K562 (cell line): ENCODE measurements around the gene ERN1. TPM values are rescaled to one million over a fixed set of nuclear protein-coding genes. Genes with fewer than 3 reads are reported as not detected.

Source experiments
- ATAC-seq: fragments of 200-7000 bp; cut with Tn5 transposase; 3 replicates; pipeline ENCODE4 v1.9.1; 2020; ENCODE audit warnings: moderate library complexity
- BruUV-seq: library from RNA; stranded (reverse); fragments of 400-500 nt; replicated peaks from 2 replicates; lab custom pipeline; 2021; lab: Mats Ljungman, UMichigan
- CTCF ChIA-PET: fragments of 300-600 bp; formaldehyde crosslinking; extraction: SDS; loops from one replicate; lab custom pipeline; 2021; ENCODE audit warnings: low intra/inter-chr PET ratio; lab: Yijun Ruan, JAX
- POLR2A ChIA-PET: fragments of 300-600, 350-650 bp; sonication (Branson Sonifier 250); formaldehyde crosslinking; extraction: SDS; loops from one replicate; lab custom pipeline; 2021; ENCODE audit warnings: antibody characterized with exemption, inconsistent platforms; lab: Yijun Ruan, JAX
- DNase-seq, 4 experiments: peaks; one replicate each; pipeline versions ENCODE4 v3.0.0 to v3.0.0-alpha.2; 2011 to 2018; ENCODE audit warnings: low spot score in 3 of 4, mixed read lengths in 3 of 4; ENCODE audit errors: extremely low read depth in 1 of 4
- FAIRE-seq: peaks from 2 replicates; lab custom pipeline; 2011; peaks lifted over from hg19 to GRCh38; lab: Jason Lieb, UNC
- H2AFZ ChIP-seq: 2 replicates; pipeline ENCODE4 v1.6.0; 2011; ENCODE audit warnings: low read depth, low read length, control low read depth, inconsistent platforms
- H3K27ac ChIP-seq: fragments of 200-600 bp; 3 replicates; pipeline ENCODE4 v1.8.0; 2011; ENCODE audit warnings: low read depth, mild to moderate bottlenecking, control low read depth, inconsistent platforms, low read length, moderate library complexity, mixed read lengths; ENCODE audit errors: extremely low read depth
- H3K27me3 ChIP-seq, 2 experiments: fragments of 300-600 bp in 1 of 2; 2 replicates in 1 of 2; 3 replicates in 1 of 2; pipeline versions ENCODE4 v1.6.0 to v1.8.0; 2011; ENCODE audit warnings: inconsistent platforms in 2 of 2, low read length in 2 of 2, mild to moderate bottlenecking in 1 of 2, mixed read lengths in 1 of 2, moderate library complexity in 1 of 2; ENCODE audit not compliant: control insufficient read depth in 2 of 2, insufficient read depth in 2 of 2
- H3K36me3 ChIP-seq: fragments of 300-600 bp; 3 replicates; pipeline ENCODE4 v1.8.0; 2011; ENCODE audit warnings: mild to moderate bottlenecking, low read length, inconsistent platforms; ENCODE audit not compliant: control insufficient read depth, insufficient read depth
- H3K4me1 ChIP-seq, 2 experiments: fragments of 200-600 bp in 1 of 2; replicated peaks in 1 of 2; 2 replicates in 1 of 2; 3 replicates in 1 of 2; pipeline versions ENCODE4 v1.5.1 to v1.8.0; 2011; ENCODE audit warnings: inconsistent platforms in 2 of 2, low read length in 2 of 2, mild to moderate bottlenecking in 1 of 2, mixed read lengths in 1 of 2, moderate library complexity in 1 of 2; ENCODE audit not compliant: control insufficient read depth in 2 of 2, insufficient read depth in 2 of 2
- H3K4me2 ChIP-seq: 2 replicates; pipeline ENCODE4 v1.6.1; 2011; ENCODE audit warnings: low read length, control low read depth, inconsistent platforms, mixed read lengths; ENCODE audit not compliant: insufficient read depth
- H3K4me3 ChIP-seq: fragments of 200-600 bp; sonication (generic), shearing (Covaris generic); 2 replicates; pipeline ENCODE4 v1.5.1; 2016; ENCODE audit warnings: control low read depth, inconsistent platforms
- H3K79me2 ChIP-seq: fragments of 200-600 bp; 3 replicates; pipeline ENCODE4 v1.8.0; 2011; ENCODE audit warnings: low read length, inconsistent platforms; ENCODE audit not compliant: control insufficient read depth, insufficient read depth
- H3K9ac ChIP-seq, 2 experiments: 2 replicates each; pipeline versions ENCODE4 v1.6.0 to v1.6.1; 2011; ENCODE audit warnings: low read depth in 2 of 2, low read length in 2 of 2, control low read depth in 1 of 2, inconsistent platforms in 1 of 2, mild to moderate bottlenecking in 1 of 2, mixed read lengths in 1 of 2; ENCODE audit not compliant: insufficient read depth in 1 of 2
- H3K9me1 ChIP-seq: one replicate; pipeline ENCODE4 v1.6.0; 2011; ENCODE audit warnings: inconsistent platforms, mild to moderate bottlenecking, low read length, moderate library complexity; ENCODE audit not compliant: control insufficient read depth, insufficient read depth
- H3K9me3 ChIP-seq: replicated peaks from 2 replicates; pipeline ENCODE4 v1.5.1; 2011; ENCODE audit warnings: low read depth, low read length, inconsistent platforms; ENCODE audit not compliant: control insufficient read depth, insufficient read depth
- H4K20me1 ChIP-seq: replicated peaks from 2 replicates; pipeline ENCODE4 v1.6.1; 2011; ENCODE audit warnings: low read length, inconsistent platforms, mixed read lengths; ENCODE audit not compliant: control insufficient read depth, insufficient read depth
- CEBPB ChIP-seq: fragments of 450-650 bp; IDR thresholded peaks from 2 replicates; pipeline ENCODE4 v1.6.1; 2016; ENCODE audit warnings: missing genetic modification characterization, missing compliant biosample characterization
- HES1 ChIP-seq: fragments of 450-650 bp; IDR thresholded peaks from 2 replicates; pipeline ENCODE4 v1.6.1; 2016; ENCODE audit warnings: low read depth, mild to moderate bottlenecking, moderate library complexity
- JUNB ChIP-seq: fragments of 450-650 bp; formaldehyde crosslinking; conservative IDR thresholded peaks from 2 replicates; pipeline ENCODE4 v1.4.0; 2020; ENCODE audit warnings: mild to moderate bottlenecking
- KDM2B ChIP-seq: fragments of 250-450 bp; sonication (Bioruptor Pico); IDR thresholded peaks from 2 replicates; pipeline ENCODE4 v1.8.0; 2021; ENCODE audit warnings: mild to moderate bottlenecking, moderate library complexity
- MAZ ChIP-seq, 2 experiments: fragments of 450-650 bp in 1 of 2; sonication (generic) in 1 of 2; formaldehyde crosslinking; IDR thresholded peaks in 1 of 2; conservative IDR thresholded peaks in 1 of 2; 2 replicates each; pipeline versions ENCODE4 v1.4.0 to v1.5.0; 2020; ENCODE audit warnings: mild to moderate bottlenecking in 1 of 2, missing genetic modification reagents in 1 of 2
- MEIS2 ChIP-seq: fragments of 450-650 bp; IDR thresholded peaks from 2 replicates; pipeline ENCODE4 v1.6.1; 2014; ENCODE audit warnings: mild to moderate bottlenecking; ENCODE audit not compliant: partially characterized antibody
- NR3C1 ChIP-seq: sonication (generic); formaldehyde crosslinking; IDR thresholded peaks from 2 replicates; pipeline ENCODE4 v1.8.1; 2022; ENCODE audit warnings: missing genetic modification reagents
- PTTG1 ChIP-seq: fragments of 450-650 bp; IDR thresholded peaks from 2 replicates; pipeline ENCODE4 v1.6.1; 2016; ENCODE audit warnings: low read depth, mild to moderate bottlenecking, missing genetic modification characterization, missing compliant biosample characterization
- SMARCA4 ChIP-seq: fragments of 450-650 bp; IDR thresholded peaks from 2 replicates; pipeline ENCODE4 v1.6.1; 2016
- SRSF3 ChIP-seq: fragments of 200-400 bp; formaldehyde crosslinking; IDR thresholded peaks from 2 replicates; pipeline ENCODE4 v1.6.1; 2016; ENCODE audit warnings: mild to moderate bottlenecking, low read length, moderate library complexity; ENCODE audit not compliant: insufficient read depth
- TARDBP ChIP-seq: fragments of 450-650 bp; IDR thresholded peaks from 2 replicates; pipeline ENCODE4 v1.6.1; 2016
- ZBTB49 ChIP-seq: sonication (generic); formaldehyde crosslinking; IDR thresholded peaks from 2 replicates; pipeline ENCODE4 v1.8.0; 2022; ENCODE audit warnings: missing genetic modification reagents, mild to moderate bottlenecking, borderline replicate concordance
- ZNF133 ChIP-seq: fragments of 250-450 bp; sonication (Bioruptor Pico); IDR thresholded peaks from 2 replicates; pipeline ENCODE4 v1.4.0; 2020; ENCODE audit warnings: mild to moderate bottlenecking
- ZNF316 ChIP-seq: fragments of 450-650 bp; IDR thresholded peaks from 2 replicates; pipeline ENCODE4 v1.6.1; 2016
- ZNF436 ChIP-seq: fragments of 250-450, 450-650 bp; sonication (Bioruptor Pico); formaldehyde crosslinking; IDR thresholded peaks from 2 replicates; pipeline ENCODE4 v1.7.0; 2020; ENCODE audit warnings: mild to moderate bottlenecking
- ZNF699 ChIP-seq: fragments of 250-450 bp; sonication (Bioruptor Pico); IDR thresholded peaks from 2 replicates; pipeline ENCODE4 v1.8.0; 2021; ENCODE audit warnings: mild to moderate bottlenecking, moderate library complexity; ENCODE audit not compliant: insufficient replicate concordance
- WGBS: fragments of 100-300 bp; shearing (Covaris generic); methylation state at CpG from one replicate; pipeline ENCODE4 v1.1.6; 2016; ENCODE audit warnings: low coverage, mixed read lengths; ENCODE audit not compliant: insufficient coverage; ENCODE audit errors: missing lambda C conversion rate; 5-methylcytosine and 5-hydroxymethylcytosine counted together
- in situ Hi-C: fragments of 300-500 bp; cut with MboI; formaldehyde crosslinking; loops from 4 replicates; pipeline ENCODE4 v1.15.0; 2018; ENCODE audit warnings: inconsistent platforms, mixed read lengths
- intact Hi-C: fragments of 100-400 bp; cut with micrococcal nuclease; formaldehyde crosslinking; loops from 2 replicates; pipeline ENCODE4 v1.14.2; 2022
- polyA plus RNA-seq, 8 experiments: library from polyadenylated mRNA; depleted of rRNA in 4 of 8; stranded (reverse) in 5 of 8; unstranded in 3 of 8; fragments of >200 nt; fragmentation: Nextera tagmentation in 2 of 8; fragmentation: Illumina TruSeq in 1 of 8; extraction: Ambion mirVana in 2 of 8; extraction: Trizol in 1 of 8; gene quantifications; 2 replicates each; pipeline versions ENCODE4 v1.2.1 to v1.2.3, GENCODE V29; 2011 to 2014; ENCODE audit warnings: inconsistent platforms in 1 of 8, missing spikeins in 1 of 8
- total RNA-seq, 7 experiments: library from RNA; depleted of rRNA in 6 of 7; stranded (reverse); fragments of >200 nt in 6 of 7; fragmentation: Illumina TruSeq in 2 of 7; extraction: Trizol in 2 of 7; gene quantifications; 2 replicates each; pipeline versions ENCODE4 v1.2.1 to v1.2.3, GENCODE V29; 2011 to 2021; ENCODE audit warnings: low replicate concordance in 1 of 7
- TF ChIP-seq, protein P1 (sequence below): fragments of 450-650 bp; formaldehyde crosslinking; conservative IDR thresholded peaks from 2 replicates; pipeline ENCODE4 v1.4.0; 2022; ENCODE audit warnings: mild to moderate bottlenecking, missing genetic modification characterization
- TF ChIP-seq, protein P2 (sequence below): sonication (generic); formaldehyde crosslinking; IDR thresholded peaks from 2 replicates; pipeline ENCODE4 v1.9.0; 2022; ENCODE audit warnings: mild to moderate bottlenecking, missing genetic modification reagents

ERN1 gene
- total and polyA plus RNA-seq, 9 of the 15 experiments (the other 6 are each of a cell fraction or from before 2014, with no cell fraction given) = 2.1 to 22.5 (median 7.3) TPM

DNA sequence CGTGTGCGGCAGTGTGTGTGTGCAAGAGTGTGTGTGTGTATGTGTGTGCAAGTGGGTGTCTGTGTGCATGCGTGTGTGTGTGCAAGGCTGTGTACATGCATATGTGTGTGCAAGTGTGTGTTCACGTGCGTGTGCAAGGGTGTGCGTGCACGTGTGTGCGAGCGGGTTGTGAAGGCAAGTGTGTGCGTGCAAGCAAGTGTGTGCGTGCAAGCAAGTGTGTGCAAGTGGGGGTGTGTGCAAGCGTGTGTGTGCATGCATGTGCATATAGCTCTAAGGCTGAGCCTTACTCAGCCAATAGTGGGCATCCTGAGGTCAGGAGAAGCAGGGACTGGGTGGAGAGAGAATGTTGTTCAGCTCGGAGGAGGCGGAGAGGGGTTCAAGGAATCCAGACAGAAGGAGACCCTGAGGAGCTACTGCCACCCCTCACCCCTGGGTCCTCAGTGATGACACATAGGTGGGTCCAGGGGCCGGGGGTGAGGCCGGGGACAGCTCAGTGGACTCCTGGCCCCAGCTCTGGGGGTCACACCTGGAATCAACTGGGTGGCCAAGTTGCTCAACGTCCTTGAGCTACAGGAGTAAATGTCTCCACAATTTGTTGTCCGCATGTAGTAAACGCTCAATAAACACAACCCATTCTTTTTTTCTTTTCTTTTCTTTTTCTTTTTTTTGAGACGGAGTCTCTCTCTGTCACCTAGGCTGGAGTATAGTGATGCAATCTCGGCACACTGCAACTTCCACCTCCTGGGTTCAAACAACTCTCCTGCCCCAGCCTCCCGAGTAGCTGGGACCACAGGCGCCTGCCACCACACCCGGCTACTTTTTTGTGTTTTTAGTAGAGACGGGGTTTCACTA, 130.0 kb downstream of the ERN1 start:
- no peak overlapping the region for H2AFZ ChIP-seq
- BruUV-seq = no TSS peak
- no peaks in the 10 kb centered on the region for H4K20me1 ChIP-seq
- FAIRE-seq = no peak
- CTCF ChIA-PET = no interaction called here
- H3K4me3 ChIP-seq = no peak overlapping the region
- ATAC-seq = no peak; the same call in 2 of the 3 replicates
- H3K9me3 ChIP-seq = no peaks in the 10 kb centered on the region
- POLR2A ChIA-PET = interaction anchor here (0.6 to 1.2 kb wide), 6 partner anchors 10 to 236 kb away, joined by 3 to 5 read pairs (median 3); no protein-coding TSS in a partner anchor
- H3K4me1 ChIP-seq = peaks cover 6 to 59% of the 10 kb centered on the region in 2 experiments
- H3K4me2 ChIP-seq = no peak overlapping the region
- peak in 2 of 4 experiments; percentile 6 to 8 for DNase-seq
- in situ Hi-C loops (no loop called here), intact Hi-C loops (no loop called here)
- 45% methylated on average over 23 of the region's 25 CpGs for WGBS
- peaks cover 3% of the 10 kb centered on the region; the same call in 2 of the 3 replicates for H3K79me2 ChIP-seq
- no peaks in the 10 kb centered on the region; a peak in 1 of 5 replicates for H3K27me3 ChIP-seq
- no peak overlapping the region for H3K27ac ChIP-seq
- H3K36me3 ChIP-seq = peaks cover 25% of the 10 kb centered on the region
- no peak overlapping the region for H3K9ac ChIP-seq
- no peaks in the 10 kb centered on the region for H3K9me1 ChIP-seq
- no peak for TF ChIP-seq ZNF133 (CRISPR knock-in tag)
- TF ChIP-seq CEBPB (tag) = peak; percentile 49
- TF ChIP-seq KDM2B (CRISPR knock-in tag) = no peak
- no peak for TF ChIP-seq NR3C1 (CRISPR knock-in tag)
- TF ChIP-seq, protein P1, sequence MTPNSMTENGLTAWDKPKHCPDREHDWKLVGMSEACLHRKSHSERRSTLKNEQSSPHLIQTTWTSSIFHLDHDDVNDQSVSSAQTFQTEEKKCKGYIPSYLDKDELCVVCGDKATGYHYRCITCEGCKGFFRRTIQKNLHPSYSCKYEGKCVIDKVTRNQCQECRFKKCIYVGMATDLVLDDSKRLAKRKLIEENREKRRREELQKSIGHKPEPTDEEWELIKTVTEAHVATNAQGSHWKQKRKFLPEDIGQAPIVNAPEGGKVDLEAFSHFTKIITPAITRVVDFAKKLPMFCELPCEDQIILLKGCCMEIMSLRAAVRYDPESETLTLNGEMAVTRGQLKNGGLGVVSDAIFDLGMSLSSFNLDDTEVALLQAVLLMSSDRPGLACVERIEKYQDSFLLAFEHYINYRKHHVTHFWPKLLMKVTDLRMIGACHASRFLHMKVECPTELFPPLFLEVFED (CRISPR knock-in tag) = no peak
- no peak for TF ChIP-seq JUNB (CRISPR knock-in tag)
- no peak for TF ChIP-seq ZBTB49 (CRISPR knock-in tag)
- no peak for TF ChIP-seq ZNF316
- TF ChIP-seq MAZ (CRISPR knock-in tag; conservative IDR thresholded peaks at IDR 0.05 in 1 of 2, IDR thresholded peaks at IDR 0.05 in 1 of 2) = no peak
- TF ChIP-seq PTTG1 (tag) = no peak
- TF ChIP-seq ZNF699 (CRISPR knock-in tag) = no peak
- TF ChIP-seq MEIS2 = no peak
- TF ChIP-seq, protein P2, sequence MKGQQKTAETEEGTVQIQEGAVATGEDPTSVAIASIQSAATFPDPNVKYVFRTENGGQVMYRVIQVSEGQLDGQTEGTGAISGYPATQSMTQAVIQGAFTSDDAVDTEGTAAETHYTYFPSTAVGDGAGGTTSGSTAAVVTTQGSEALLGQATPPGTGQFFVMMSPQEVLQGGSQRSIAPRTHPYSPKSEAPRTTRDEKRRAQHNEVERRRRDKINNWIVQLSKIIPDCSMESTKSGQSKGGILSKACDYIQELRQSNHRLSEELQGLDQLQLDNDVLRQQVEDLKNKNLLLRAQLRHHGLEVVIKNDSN (CRISPR knock-in tag) = peak; percentile 46; the same call in 1 of the 2 replicates
- no peak for TF ChIP-seq SMARCA4
- TF ChIP-seq ZNF436 (CRISPR knock-in tag) = no peak
- TF ChIP-seq SRSF3 = no peak
- TF ChIP-seq HES1 = no peak
- no peak for TF ChIP-seq TARDBP
